Neural cell (in vitro differentiated cells): ENCODE measurements around the gene PLCB1. TPM values are rescaled to one million over a fixed set of nuclear protein-coding genes. Genes with fewer than 3 reads are reported as not detected.

Experiments used
- H2AFZ ChIP-seq: fragments of 200-600, 300-800 bp; sonication (generic), shearing (Covaris generic); 2 replicates; pipeline ENCODE4 v1.6.0; 2014; ENCODE audit warnings: low read depth, mild to moderate bottlenecking, antibody characterized with exemption, low read length, moderate library complexity
- H3F3A ChIP-seq: fragments of 200-600 bp; shearing (Covaris generic); 2 replicates; pipeline ENCODE4 v1.6.1; 2016; ENCODE audit warnings: mild to moderate bottlenecking, moderate library complexity, mixed read lengths, antibody characterized with exemption, low read length; ENCODE audit not compliant: insufficient read depth, poor library complexity, severe bottlenecking
- H3K27ac ChIP-seq: fragments of 200-600, 300-800 bp; sonication (generic), shearing (Covaris generic); 2 replicates; pipeline ENCODE4 v1.5.1; 2014; ENCODE audit warnings: mild to moderate bottlenecking, low read length, moderate library complexity
- H3K27me3 ChIP-seq: fragments of 300-800, 200-600 bp; sonication (generic), shearing (Covaris generic); 2 replicates; pipeline ENCODE4 v1.6.0; 2014; ENCODE audit warnings: mild to moderate bottlenecking, low read depth, low read length, moderate library complexity; ENCODE audit not compliant: insufficient read depth
- H3K36me3 ChIP-seq: fragments of 300-800, 200-600 bp; sonication (generic), shearing (Covaris generic); 2 replicates; pipeline ENCODE4 v1.5.1; 2014; ENCODE audit warnings: mild to moderate bottlenecking, antibody characterized with exemption, low read length, moderate library complexity; ENCODE audit not compliant: insufficient read depth
- H3K4me2 ChIP-seq: fragments of 300-800, 200-600 bp; sonication (generic), shearing (Covaris generic); 2 replicates; pipeline ENCODE4 v1.6.0; 2014; ENCODE audit warnings: mild to moderate bottlenecking, low read length
- H3K4me3 ChIP-seq: fragments of 300-800, 200-600 bp; sonication (generic), shearing (Covaris generic); 2 replicates; pipeline ENCODE4 v1.5.1; 2014; ENCODE audit warnings: mild to moderate bottlenecking, low read length, moderate library complexity
- H3K79me2 ChIP-seq: fragments of 200-600 bp; shearing (Covaris generic); replicated peaks from 2 replicates; pipeline ENCODE4 v1.6.0; 2014; ENCODE audit warnings: mild to moderate bottlenecking, low read length, moderate library complexity; ENCODE audit not compliant: insufficient read depth
- H3K9ac ChIP-seq: fragments of 300-800, 200-600 bp; sonication (generic), shearing (Covaris generic); 2 replicates; pipeline ENCODE4 v1.6.1; 2016; ENCODE audit warnings: mild to moderate bottlenecking, low read length, mixed read lengths
- H3K9me2 ChIP-seq: fragments of 200-600 bp; shearing (Covaris generic); 2 replicates; pipeline ENCODE4 v1.6.1; 2016; ENCODE audit warnings: mild to moderate bottlenecking, low read length, mixed read lengths; ENCODE audit not compliant: insufficient read depth
- H3K9me3 ChIP-seq: fragments of 200-600, 300-800 bp; sonication (generic), shearing (Covaris generic); 2 replicates; pipeline ENCODE4 v1.6.1; 2016; ENCODE audit warnings: mild to moderate bottlenecking, mixed run types, low read length, moderate library complexity, mixed read lengths
- H4K20me1 ChIP-seq: fragments of 200-600 bp; shearing (Covaris generic); 2 replicates; pipeline ENCODE4 v1.6.1; 2016; ENCODE audit warnings: mild to moderate bottlenecking, mixed run types; ENCODE audit not compliant: insufficient read depth
- CTCF ChIP-seq: fragments of 450-650 bp; IDR thresholded peaks from 2 replicates; pipeline ENCODE4 v1.5.1; 2014; ENCODE audit warnings: antibody characterized with exemption, mild to moderate bottlenecking, moderate library complexity; ENCODE audit not compliant: poor library complexity, severe bottlenecking
- EP300 ChIP-seq: fragments of 450-650 bp; conservative IDR thresholded peaks from 2 replicates; pipeline ENCODE4 v1.6.1; 2014; ENCODE audit warnings: antibody characterized with exemption, mild to moderate bottlenecking, moderate library complexity; ENCODE audit not compliant: poor library complexity, severe bottlenecking
- EZH2 ChIP-seq: fragments of 200-600, 300-800 bp; shearing (Covaris generic), sonication (generic); IDR thresholded peaks from 2 replicates; pipeline ENCODE4 v1.6.1; 2014; ENCODE audit warnings: antibody characterized with exemption, low read length, borderline replicate concordance, mild to moderate bottlenecking; ENCODE audit not compliant: insufficient read depth, poor library complexity, severe bottlenecking
- MXI1 ChIP-seq: fragments of 450-650 bp; conservative IDR thresholded peaks from 2 replicates; pipeline ENCODE4 v1.6.1; 2014; ENCODE audit warnings: antibody characterized with exemption, mild to moderate bottlenecking; ENCODE audit not compliant: poor library complexity, severe bottlenecking
- POLR2AphosphoS5 ChIP-seq: IDR thresholded peaks from 2 replicates; pipeline ENCODE4 v1.6.1; 2012
- RAD21 ChIP-seq: fragments of 450-650 bp; conservative IDR thresholded peaks from 2 replicates; pipeline ENCODE4 v1.6.1; 2014; ENCODE audit warnings: antibody characterized with exemption, mild to moderate bottlenecking, moderate library complexity
- REST ChIP-seq: IDR thresholded peaks from 2 replicates; pipeline ENCODE4 v1.6.1; 2012; ENCODE audit warnings: borderline replicate concordance
- SMC3 ChIP-seq: fragments of 450-650 bp; conservative IDR thresholded peaks from 2 replicates; pipeline ENCODE4 v1.6.1; 2014; ENCODE audit warnings: antibody characterized with exemption, mild to moderate bottlenecking, moderate library complexity; ENCODE audit not compliant: poor library complexity
- TAF1 ChIP-seq: IDR thresholded peaks from 2 replicates; pipeline ENCODE4 v1.6.1; 2012; ENCODE audit warnings: low read depth
- polyA plus RNA-seq: library from polyadenylated mRNA; depleted of rRNA; stranded (reverse); fragments of >200 nt; gene quantifications from 2 replicates; pipeline ENCODE4 v1.2.3, GENCODE V29; 2014

PLCB1 gene
- polyA plus RNA-seq, 1 donor from 2014 or later: 11.4 TPM

- H3K9me2 ChIP-seq: no peaks in the 10 kb centered on the region
- H2AFZ ChIP-seq: no peak overlapping the region
- no peaks in the 10 kb centered on the region for H3F3A ChIP-seq
- no peak overlapping the region for H3K4me2 ChIP-seq
- H3K36me3 ChIP-seq: no peaks in the 10 kb centered on the region
- H3K79me2 ChIP-seq: no peaks in the 10 kb centered on the region
- H3K9ac ChIP-seq: no peak overlapping the region
- no peak overlapping the region for H3K4me3 ChIP-seq
- no peaks in the 10 kb centered on the region for H3K9me3 ChIP-seq
- H3K27me3 ChIP-seq: no peaks in the 10 kb centered on the region
- no peaks in the 10 kb centered on the region for H4K20me1 ChIP-seq
- H3K27ac ChIP-seq: no peak overlapping the region
- no peak for TF ChIP-seq MXI1
- TF ChIP-seq EZH2: no peak
- no peak for TF ChIP-seq REST
- no peak for TF ChIP-seq POLR2AphosphoS5
- TF ChIP-seq SMC3: no peak
- TF ChIP-seq RAD21: no peak
- no peak for TF ChIP-seq TAF1
- TF ChIP-seq EP300: no peak
- no peak for TF ChIP-seq CTCF
Measured at GRCh38 chr20:8168785-8169288, 36.8 kb downstream of the PLCB1 start.

- no peak overlapping the region for H3K27ac ChIP-seq
- no peaks in the 10 kb centered on the region for H3K9me2 ChIP-seq
- no peak overlapping the region for H2AFZ ChIP-seq
- H3K79me2 ChIP-seq: no peaks in the 10 kb centered on the region
- no peak overlapping the region for H3K9ac ChIP-seq
- no peak overlapping the region for H3K4me2 ChIP-seq
- H3K4me3 ChIP-seq: no peak overlapping the region
- H3K27me3 ChIP-seq: no peaks in the 10 kb centered on the region
- TF ChIP-seq TAF1: no peak
- TF ChIP-seq MXI1: no peak
- TF ChIP-seq POLR2AphosphoS5: no peak
- no peak for TF ChIP-seq REST
- TF ChIP-seq EP300: no peak
- TF ChIP-seq RAD21: no peak
- no peak for TF ChIP-seq CTCF
- no peak for TF ChIP-seq SMC3
- no peak for TF ChIP-seq EZH2
- no peaks in the 10 kb centered on the region for H3F3A ChIP-seq
- no peaks in the 10 kb centered on the region for H3K36me3 ChIP-seq
- H4K20me1 ChIP-seq: no peaks in the 10 kb centered on the region
- H3K9me3 ChIP-seq: no peaks in the 10 kb centered on the region
Measured at GRCh38 chr20:8170921-8171320, 38.9 kb downstream of the PLCB1 start.
